Measurements from ENCODE around the gene GLIS1.

DNA sequence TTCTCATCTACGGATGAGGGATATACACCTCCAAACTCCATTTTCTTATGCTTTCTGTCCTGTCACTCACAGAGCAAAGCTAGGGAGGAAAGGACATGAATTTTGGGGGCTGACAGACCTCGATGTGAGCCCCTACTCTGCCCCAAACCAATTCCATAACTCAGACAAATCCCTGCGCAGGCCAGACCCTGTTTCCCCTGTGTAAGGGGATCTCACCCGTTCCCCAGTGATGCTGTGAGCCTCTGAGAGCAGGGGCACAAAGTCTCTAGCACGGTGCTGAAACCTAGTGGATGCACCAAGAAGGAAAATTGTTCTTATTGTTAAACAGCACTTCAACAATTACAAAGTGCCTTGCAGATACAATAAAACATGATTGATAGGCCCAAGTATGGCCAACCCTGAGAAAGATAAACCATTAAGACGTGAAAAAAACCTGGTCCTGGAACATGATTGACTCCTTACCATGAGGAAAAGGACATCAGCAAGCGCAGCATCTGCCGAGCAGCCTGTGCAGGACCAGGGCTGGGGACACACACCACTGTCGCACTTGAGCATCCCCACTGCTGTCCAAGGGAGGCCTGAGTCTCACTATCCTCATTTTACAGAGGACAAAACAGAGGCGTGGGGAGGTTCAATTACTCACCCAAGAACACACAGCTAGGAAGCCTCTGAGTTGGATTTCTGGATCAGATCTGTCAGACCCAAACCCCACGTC lies 137.8 kb downstream of the GLIS1 start:
- TF ChIP-seq, protein P1, sequence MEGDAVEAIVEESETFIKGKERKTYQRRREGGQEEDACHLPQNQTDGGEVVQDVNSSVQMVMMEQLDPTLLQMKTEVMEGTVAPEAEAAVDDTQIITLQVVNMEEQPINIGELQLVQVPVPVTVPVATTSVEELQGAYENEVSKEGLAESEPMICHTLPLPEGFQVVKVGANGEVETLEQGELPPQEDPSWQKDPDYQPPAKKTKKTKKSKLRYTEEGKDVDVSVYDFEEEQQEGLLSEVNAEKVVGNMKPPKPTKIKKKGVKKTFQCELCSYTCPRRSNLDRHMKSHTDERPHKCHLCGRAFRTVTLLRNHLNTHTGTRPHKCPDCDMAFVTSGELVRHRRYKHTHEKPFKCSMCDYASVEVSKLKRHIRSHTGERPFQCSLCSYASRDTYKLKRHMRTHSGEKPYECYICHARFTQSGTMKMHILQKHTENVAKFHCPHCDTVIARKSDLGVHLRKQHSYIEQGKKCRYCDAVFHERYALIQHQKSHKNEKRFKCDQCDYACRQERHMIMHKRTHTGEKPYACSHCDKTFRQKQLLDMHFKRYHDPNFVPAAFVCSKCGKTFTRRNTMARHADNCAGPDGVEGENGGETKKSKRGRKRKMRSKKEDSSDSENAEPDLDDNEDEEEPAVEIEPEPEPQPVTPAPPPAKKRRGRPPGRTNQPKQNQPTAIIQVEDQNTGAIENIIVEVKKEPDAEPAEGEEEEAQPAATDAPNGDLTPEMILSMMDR (conservative IDR thresholded peaks at IDR 0.05) = no peak
- TF ChIP-seq ZFX (IDR thresholded peaks at IDR 0.05) = no peak
